H9 (cell line): Measurements from ENCODE around the gene PRCD. TPM values are rescaled to one million over a fixed set of nuclear protein-coding genes. Genes with fewer than 3 reads are reported as not detected.

Experiments
- DNase-seq: peaks from one replicate; pipeline ENCODE4 v3.0.0-alpha.2; 2017
- H2AFZ ChIP-seq: one replicate; pipeline ENCODE4 v1.6.1; 2013; ENCODE audit warnings: mild to moderate bottlenecking, low read length, control low read depth, moderate library complexity
- H2AK5ac ChIP-seq: 2 replicates; pipeline ENCODE4 v1.6.1; 2013; ENCODE audit warnings: low read length, control low read depth, mixed read lengths; ENCODE audit not compliant: insufficient read length
- H2BK120ac ChIP-seq: one replicate; pipeline ENCODE4 v1.6.1; 2013; ENCODE audit warnings: low read depth, mild to moderate bottlenecking, low read length, control low read depth, inconsistent platforms; ENCODE audit not compliant: poor library complexity, severe bottlenecking
- H2BK12ac ChIP-seq: 2 replicates; pipeline ENCODE4 v1.6.1; 2013; ENCODE audit warnings: low read length, control low read depth, mixed read lengths, low read depth; ENCODE audit not compliant: insufficient read length
- H2BK15ac ChIP-seq: 2 replicates; pipeline ENCODE4 v1.6.1; 2013; ENCODE audit warnings: low read depth, low read length, control low read depth
- H2BK20ac ChIP-seq: one replicate; pipeline ENCODE4 v1.6.1; 2013; ENCODE audit warnings: low read depth, mild to moderate bottlenecking, low read length, control low read depth, inconsistent platforms; ENCODE audit not compliant: poor library complexity, severe bottlenecking
- H2BK5ac ChIP-seq: 2 replicates; pipeline ENCODE4 v1.6.1; 2013; ENCODE audit warnings: low read length, control low read depth, mixed read lengths; ENCODE audit not compliant: insufficient read length
- H3K14ac ChIP-seq: 2 replicates; pipeline ENCODE4 v1.6.1; 2013; ENCODE audit warnings: low read length, control low read depth; ENCODE audit not compliant: insufficient read depth
- H3K18ac ChIP-seq: 2 replicates; pipeline ENCODE4 v1.6.1; 2013; ENCODE audit warnings: low read depth, mild to moderate bottlenecking, mixed read lengths, low read length, control low read depth; ENCODE audit not compliant: insufficient read length
- H3K23ac ChIP-seq: 2 replicates; pipeline ENCODE4 v1.6.1; 2013; ENCODE audit warnings: low read length, control low read depth, mixed read lengths, low read depth; ENCODE audit not compliant: insufficient read length
- H3K23me2 ChIP-seq: 2 replicates; pipeline ENCODE4 v1.6.1; 2013; ENCODE audit warnings: low read depth, mild to moderate bottlenecking, mixed read lengths, low read length, control low read depth; ENCODE audit not compliant: insufficient read length, poor library complexity, severe bottlenecking
- H3K27ac ChIP-seq: 2 replicates; pipeline ENCODE4 v1.5.1; 2013; ENCODE audit warnings: low read length, control low read depth, mixed read lengths, low read depth; ENCODE audit not compliant: insufficient read length
- H3K27me3 ChIP-seq: 2 replicates; pipeline ENCODE4 v1.6.1; 2013; ENCODE audit warnings: low read length, control low read depth, inconsistent platforms; ENCODE audit not compliant: insufficient read depth
- H3K4ac ChIP-seq: 2 replicates; pipeline ENCODE4 v1.6.1; 2013; ENCODE audit warnings: low read depth, mild to moderate bottlenecking, control low read depth, inconsistent platforms, low read length, moderate library complexity
- H3K4me1 ChIP-seq: 2 replicates; pipeline ENCODE4 v1.6.1; 2013; ENCODE audit warnings: low read length, control low read depth, inconsistent platforms; ENCODE audit not compliant: insufficient read depth
- H3K4me2 ChIP-seq: 2 replicates; pipeline ENCODE4 v1.6.1; 2013; ENCODE audit warnings: low read length, control low read depth, mixed read lengths; ENCODE audit not compliant: insufficient read length, insufficient read depth
- H3K56ac ChIP-seq: 2 replicates; pipeline ENCODE4 v1.6.1; 2013; ENCODE audit warnings: low read depth, mild to moderate bottlenecking, mixed read lengths, low read length, control low read depth; ENCODE audit not compliant: insufficient read length
- H3K79me1 ChIP-seq: 2 replicates; pipeline ENCODE4 v1.6.1; 2013; ENCODE audit warnings: low read depth, mild to moderate bottlenecking, moderate library complexity, low read length, control low read depth, inconsistent platforms; ENCODE audit not compliant: insufficient read depth, poor library complexity, severe bottlenecking
- H3K79me2 ChIP-seq: 2 replicates; pipeline ENCODE4 v1.6.1; 2013; ENCODE audit warnings: low read length, control low read depth, inconsistent platforms; ENCODE audit not compliant: insufficient read depth
- H3K9ac ChIP-seq: 2 replicates; pipeline ENCODE4 v1.6.1; 2013; ENCODE audit warnings: low read length, control low read depth, mixed read lengths; ENCODE audit not compliant: insufficient read length; ENCODE audit errors: extremely low read depth
- H3K9me3 ChIP-seq: one replicate; pipeline ENCODE4 v1.6.1; 2013; ENCODE audit warnings: low read depth, low read length, inconsistent platforms; ENCODE audit not compliant: control insufficient read depth
- H3T11ph ChIP-seq: one replicate; pipeline ENCODE4 v1.6.1; 2013; ENCODE audit warnings: mild to moderate bottlenecking, low read length, control low read depth, inconsistent platforms
- H4K20me1 ChIP-seq: one replicate; pipeline ENCODE4 v1.6.1; 2013; ENCODE audit not compliant: control insufficient read depth, insufficient read length, insufficient read depth
- H4K5ac ChIP-seq: 2 replicates; pipeline ENCODE4 v1.6.1; 2013; ENCODE audit warnings: low read depth, mild to moderate bottlenecking, mixed read lengths, low read length, control low read depth; ENCODE audit not compliant: insufficient read length
- H4K8ac ChIP-seq: replicated peaks from 2 replicates; pipeline ENCODE4 v1.6.1; 2013; ENCODE audit warnings: low read length, control low read depth, mixed read lengths, low read depth; ENCODE audit not compliant: insufficient read length
- H4K91ac ChIP-seq: 2 replicates; pipeline ENCODE4 v1.6.1; 2013; ENCODE audit warnings: low read depth, mild to moderate bottlenecking, moderate library complexity, mixed read lengths, low read length, control low read depth; ENCODE audit not compliant: insufficient read length
- H3K27ac Mint-ChIP-seq, 3 experiments: 2 replicates in 2 of 3; 3 replicates in 1 of 3; pipeline ENCODE4 v1.8.0; 2020 to 2021; ENCODE audit warnings: mixed read lengths in 3 of 3, mild to moderate bottlenecking in 1 of 3, moderate library complexity in 1 of 3
- H3K27me3 Mint-ChIP-seq: 2 replicates; pipeline ENCODE4 v1.8.0; 2021; ENCODE audit warnings: low read depth, mild to moderate bottlenecking, moderate library complexity, mixed read lengths
- H3K36me3 Mint-ChIP-seq, 3 experiments: 2 replicates in 2 of 3; 3 replicates in 1 of 3; pipeline ENCODE4 v1.8.0; 2020 to 2021; ENCODE audit warnings: low read depth in 3 of 3, mixed read lengths in 3 of 3; ENCODE audit not compliant: insufficient read depth in 1 of 3
- H3K4me1 Mint-ChIP-seq, 2 experiments: 2 replicates each; pipeline ENCODE4 v1.8.0; 2020; ENCODE audit warnings: mixed read lengths in 2 of 2
- H3K4me3 Mint-ChIP-seq, 2 experiments: 2 replicates in 1 of 2; 3 replicates in 1 of 2; pipeline ENCODE4 v1.8.0; 2020 to 2021; ENCODE audit warnings: mild to moderate bottlenecking in 2 of 2, mixed read lengths in 2 of 2, moderate library complexity in 1 of 2
- H3K9me3 Mint-ChIP-seq, 2 experiments: 2 replicates in 1 of 2; 3 replicates in 1 of 2; pipeline ENCODE4 v1.8.0; 2020; ENCODE audit warnings: mild to moderate bottlenecking in 2 of 2, mixed read lengths in 2 of 2, moderate library complexity in 1 of 2
- CTCF ChIP-seq: fragments of 200-600 bp; sonication (generic); conservative IDR thresholded peaks from 3 replicates; pipeline ENCODE4 v1.8.0; 2021; ENCODE audit warnings: antibody characterized with exemption, mild to moderate bottlenecking
- WGBS: extraction: QIAGEN DNeasy Blood & Tissue Kit; methylation state at CpG from one replicate; pipeline ENCODE4 v1.1.7; 2013; ENCODE audit warnings: missing lambda C conversion rate, low lambda C conversion rate, mixed read lengths; ENCODE audit not compliant: insufficient read length; ENCODE audit errors: extremely low coverage; 5-methylcytosine and 5-hydroxymethylcytosine counted together
- total RNA-seq: library from RNA; stranded (reverse); gene quantifications from 2 replicates; pipeline ENCODE4 v1.2.1, GENCODE V29; 2021

Gene PRCD
- total RNA-seq, 1 experiment from 2014 or later: 0.46 TPM

GRCh38 chr17:76570457-76570856 lies 30.6 kb downstream of the PRCD start:
- Histone ChIP-seq H2AK5ac (no peak overlapping the region), H2BK15ac (no peak overlapping the region), H3K27me3 (no peaks in the 10 kb centered on the region), H2AFZ (no peak overlapping the region), H3K4me2 (no peak overlapping the region), H4K20me1 (no peaks in the 10 kb centered on the region), H2BK5ac (no peak overlapping the region), H3K79me1 (no peaks in the 10 kb centered on the region), H3K14ac (no peak overlapping the region), H3K9me3 (no peaks in the 10 kb centered on the region), H3K79me2 (no peaks in the 10 kb centered on the region), H3K27ac (no peak overlapping the region), H4K5ac (no peak overlapping the region), H2BK120ac (no peak overlapping the region), H4K91ac (no peak overlapping the region), H2BK12ac (no peak overlapping the region), H4K8ac (no peak overlapping the region), H3K4ac (no peak overlapping the region), H3K56ac (no peak overlapping the region), H2BK20ac (no peak overlapping the region), H3K23me2 (no peaks in the 10 kb centered on the region), H3K18ac (no peak overlapping the region), H3K9ac (no peak overlapping the region), H3K23ac (no peak overlapping the region), H3T11ph (no peak overlapping the region), H3K4me1 (no peaks in the 10 kb centered on the region; the same call in 1 of the 2 replicates)
- H3K4me1 Mint-ChIP-seq: peaks cover 36 to 37% of the 10 kb centered on the region in 2 experiments
- WGBS: no CpG with 5 or more reads among the region's 7 CpGs
- peaks cover 2 to 22% (median 3%) of the 10 kb centered on the region in 3 experiments; a peak in 6 of 7 replicates for H3K36me3 Mint-ChIP-seq
- no peaks in the 10 kb centered on the region for H3K9me3 Mint-ChIP-seq
- H3K4me3 Mint-ChIP-seq: no peak overlapping the region
- no peak overlapping the region for H3K27ac Mint-ChIP-seq
- no peak for TF ChIP-seq CTCF
- H3K27me3 Mint-ChIP-seq: no peaks in the 10 kb centered on the region
- DNase-seq: peak; percentile 30
